ENCODE measurements around the gene KCNJ13.

GRCh38 chr2:232771870-232772269 lies 4.5 kb downstream of the KCNJ13 start:
- TF ChIP-seq POLR2AphosphoS5 (IDR thresholded peaks at IDR 0.05) (no peak), CTCF (IDR thresholded peaks at IDR 0.05) (no peak), POLR2A (IDR thresholded peaks at IDR 0.05) (no peak)
